DMS 273 (cell line): ENCODE measurements around the gene HLA-DOA.

ENCODE experiments used
- DNase-seq: peaks from one replicate; lab custom pipeline; 2025; ENCODE audit not compliant: unreplicated experiment; lab: John Stamatoyannopoulos, UW

HLA-DOA gene

GRCh38 chr6:32979720-32980487, 29.5 kb downstream of the HLA-DOA start:
- no peak for DNase-seq

- no peak for DNase-seq
These were observed 31.5 kb downstream of the HLA-DOA start for GRCh38 chr6:32977953-32978324.

GRCh38 chr6:32977272-32977952, 32.0 kb downstream of the HLA-DOA start:
- DNase-seq, result no peak

- no peak for DNase-seq
These were observed 32.9 kb downstream of the HLA-DOA start for GRCh38 chr6:32976334-32977069.

GRCh38 chr6:32975886-32976285, 33.5 kb downstream of the HLA-DOA start:
- no peak for DNase-seq

- no peak for DNase-seq
These were observed 34.7 kb downstream of the HLA-DOA start for GRCh38 chr6:32974541-32975308.

GRCh38 chr6:32974016-32974333, 35.4 kb downstream of the HLA-DOA start:
- DNase-seq, result peak; percentile 58

- peak; percentile 74 for DNase-seq
These were observed 36.0 kb downstream of the HLA-DOA start for GRCh38 chr6:32973144-32974015.

GRCh38 chr6:32972353-32973143, 36.8 kb downstream of the HLA-DOA start:
- peak; percentile 85 for DNase-seq

GRCh38 chr6:32971581-32972352, 37.6 kb downstream of the HLA-DOA start:
- DNase-seq, result peak; percentile 100

- DNase-seq, result no peak
These were observed 38.2 kb downstream of the HLA-DOA start for GRCh38 chr6:32971242-32971580.

GRCh38 chr6:32970413-32971241, 38.8 kb downstream of the HLA-DOA start:
- DNase-seq, result peak; percentile 93

GRCh38 chr6:32969685-32970412, 39.5 kb downstream of the HLA-DOA start:
- peak; percentile 97 for DNase-seq

GRCh38 chr6:32968867-32969684, 40.3 kb downstream of the HLA-DOA start:
- peak; percentile 92 for DNase-seq

GRCh38 chr6:32968093-32968866, 41.1 kb downstream of the HLA-DOA start, which contains the start of gene BRD2:
TSS of gene BRD2 (plus strand) at chr6:32968594. CDS start at chr6:32972899, 4,305 bp downstream.
- DNase-seq, result peak; percentile 98
